ENCODE data around the gene ATG4D. TPM values are rescaled to one million over a fixed set of nuclear protein-coding genes. Genes with fewer than 3 reads are reported as not detected.
A peak's percentile ranks its signal among the peaks of the same experiment; 100 is the strongest.
"Not testable (repeated sequence)": the region's sequence is repeated elsewhere in the genome, so short reads cannot be mapped to it uniquely, and the experiment has no call there.

ATG4D gene
- total RNA-seq, 1 donor from 2014 or later: 38.5 TPM

- no peak for TF ChIP-seq CTCF (IDR thresholded peaks at IDR 0.05; ENCODE audit: insufficient read depth, low read length, poor library complexity, severe bottlenecking)
- Histone ChIP-seq H3K4me3 (ENCODE audit: low read depth, low read length) (peak within 1 kb of the TSS; percentile 66), H3K27me3 (ENCODE audit: control insufficient read depth, insufficient read depth, low read length) (no peaks in the 10 kb centered on the region), H3K36me3 (ENCODE audit: control insufficient read depth, insufficient read depth, low read length) (no peaks in the 10 kb centered on the region)
- peak; percentile 99 for DNase-seq (ENCODE audit: low read depth)
These were observed 25.3 kb downstream of the ATG4D start, which contains the start of gene CDKN2D for GRCh38 chr19:10568826-10569651. CDKN2D (minus strand) TSS chr19:10568979; CDS start chr19:10568653, 326 bp downstream.

GRCh38 chr19:10573793-10574192 lies 30.1 kb downstream of the ATG4D start:
- H3K27me3 ChIP-seq (ENCODE audit: control insufficient read depth, insufficient read depth, low read length); DNase-seq (ENCODE audit: low read depth); H3K36me3 ChIP-seq (ENCODE audit: control insufficient read depth, insufficient read depth, low read length); H3K4me3 ChIP-seq (ENCODE audit: low read depth, low read length): not testable (repeated sequence)

- Histone ChIP-seq H3K4me3 (ENCODE audit: low read depth, low read length) (no peak overlapping the region), H3K36me3 (ENCODE audit: control insufficient read depth, insufficient read depth, low read length) (no peaks in the 10 kb centered on the region), H3K27me3 (ENCODE audit: control insufficient read depth, insufficient read depth, low read length) (no peaks in the 10 kb centered on the region)
- DNase-seq (ENCODE audit: low read depth): no peak
- TF ChIP-seq CTCF (IDR thresholded peaks at IDR 0.05; ENCODE audit: insufficient read depth, low read length, poor library complexity, severe bottlenecking): no peak
These were observed 30.8 kb downstream of the ATG4D start for GRCh38 chr19:10574462-10574861.

GRCh38 chr19:10575011-10575716 lies 31.5 kb downstream of the ATG4D start:
- no peak for DNase-seq (ENCODE audit: low read depth)
- TF ChIP-seq CTCF (IDR thresholded peaks at IDR 0.05; ENCODE audit: insufficient read depth, low read length, poor library complexity, severe bottlenecking): no peak
- no peak overlapping the region for H3K4me3 ChIP-seq (ENCODE audit: low read depth, low read length)
- H3K27me3 ChIP-seq (ENCODE audit: control insufficient read depth, insufficient read depth, low read length): no peaks in the 10 kb centered on the region
- no peaks in the 10 kb centered on the region for H3K36me3 ChIP-seq (ENCODE audit: control insufficient read depth, insufficient read depth, low read length)

GRCh38 chr19:10577951-10578350 lies 34.2 kb downstream of the ATG4D start:
- Histone ChIP-seq H3K4me3 (ENCODE audit: low read depth, low read length) (no peak overlapping the region), H3K36me3 (ENCODE audit: control insufficient read depth, insufficient read depth, low read length) (no peaks in the 10 kb centered on the region), H3K27me3 (ENCODE audit: control insufficient read depth, insufficient read depth, low read length) (no peaks in the 10 kb centered on the region)
- no peak for DNase-seq (ENCODE audit: low read depth)
- TF ChIP-seq CTCF (IDR thresholded peaks at IDR 0.05; ENCODE audit: insufficient read depth, low read length, poor library complexity, severe bottlenecking): no peak

- DNase-seq (ENCODE audit: low read depth): peak; percentile 58
- H3K27me3 ChIP-seq (ENCODE audit: control insufficient read depth, insufficient read depth, low read length): no peaks in the 10 kb centered on the region
- H3K36me3 ChIP-seq (ENCODE audit: control insufficient read depth, insufficient read depth, low read length): no peaks in the 10 kb centered on the region
These were observed 37.4 kb downstream of the ATG4D start for GRCh38 chr19:10580979-10581631.

More at GRCh38 chr19:10580979-10581631, 37.4 kb downstream of the ATG4D start:
- TF ChIP-seq CTCF (IDR thresholded peaks at IDR 0.05; ENCODE audit: insufficient read depth, low read length, poor library complexity, severe bottlenecking): peak; percentile 99
- no peak overlapping the region for H3K4me3 ChIP-seq (ENCODE audit: low read depth, low read length)

Measured in kidney epithelial cell (primary cell).